ENCODE results near the gene KCNH2. TPM values are rescaled to one million over a fixed set of nuclear protein-coding genes. Genes with fewer than 3 reads are reported as not detected.

Gene KCNH2
- polyA plus RNA-seq, 3 donors: not detected

GRCh38 chr7:150895809-150896208 is 82.3 kb downstream of the KCNH2 start:
- Histone ChIP-seq H3K27ac (ENCODE audit: low read depth in 1 of 2, low read length in 2 of 2) (no peak overlapping the region), H3K36me3 (replicated peaks in 1 of 2; ENCODE audit: control insufficient read depth in 1 of 2, insufficient read depth in 2 of 2, low read length in 2 of 2) (no peaks in the 10 kb centered on the region), H3K9ac (ENCODE audit: insufficient read depth, low read length, poor library complexity, severe bottlenecking) (no peak overlapping the region), H3K9me3 (replicated peaks in 1 of 2; ENCODE audit: control insufficient read depth in 1 of 2, insufficient read depth in 1 of 2, low read length in 2 of 2) (peaks cover 0 to 6% of the 10 kb centered on the region in 2 donors), H3K4me3 (replicated peaks in 1 of 3; ENCODE audit: low read depth in 2 of 3, low read length in 3 of 3) (no peak overlapping the region), H3K79me2 (ENCODE audit: insufficient read depth, low read length) (no peaks in the 10 kb centered on the region), H4K20me1 (ENCODE audit: insufficient read depth, low read length) (no peaks in the 10 kb centered on the region), H2AFZ (ENCODE audit: insufficient read depth, low read depth, low read length, poor library complexity, severe bottlenecking) (no peak overlapping the region), H3K4me1 (ENCODE audit: control insufficient read depth in 1 of 2, insufficient read depth in 2 of 2, low read length in 2 of 2) (no peaks in the 10 kb centered on the region), H3K27me3 (ENCODE audit: control insufficient read depth in 2 of 2, insufficient read depth in 2 of 2, low read length in 2 of 2) (peaks cover 0 to 22% of the 10 kb centered on the region in 2 donors), H3K4me2 (replicated peaks; ENCODE audit: extremely low read depth, low read length, poor library complexity, severe bottlenecking) (no peak overlapping the region)
- Mint-ChIP-seq H3K36me3 (no peaks in the 10 kb centered on the region), H3K4me1 (peaks cover 6% of the 10 kb centered on the region), H3K27me3 (ENCODE audit: low read depth in 3 of 3) (peaks cover 26 to 56% (median 34%) of the 10 kb centered on the region in 3 donors), H3K4me3 (no peak overlapping the region), H3K27ac (no peak overlapping the region), H3K9me3 (peaks cover 5 to 13% (median 8%) of the 10 kb centered on the region in 7 donors)
- intact Hi-C loops (cut with micrococcal nuclease): loop anchor here in 1 of 2 donors (10.0 kb wide), 1 partner anchor 219 kb away; no protein-coding TSS in a partner anchor
- 86% methylated on average over 2 of the region's 2 CpGs for WGBS (ENCODE audit: insufficient coverage)
- no peak for TF ChIP-seq CTCF (IDR thresholded peaks at IDR 0.05)
- DNase-seq: no peak

Other genes starting within 250 kb of the KCNH2 start
- 10 to 100 TPM; 13.4 to 17.1 (median 14.4) TPM for gene GIMAP5, start 240.9 kb downstream of the KCNH2 start, polyA plus RNA-seq
- gene TMEM176B, start 178.0 kb downstream of the KCNH2 start, polyA plus RNA-seq: 1,000 to 10,000 TPM in 1 of 3 donors, 100 to 1,000 TPM in 1, 10 to 100 TPM in 1; 30.6 to 1,279 (median 415) TPM
- gene TMEM176A, start 177.6 kb downstream of the KCNH2 start, polyA plus RNA-seq: 100 to 1,000 TPM in 2 of 3 donors, 10 to 100 TPM in 1; 14.1 to 285 (median 129) TPM
- under 1 TPM in 2 of 3 donors, not detected in 1; 0.16 to 0.31 TPM for gene AOC1, start 125.8 kb downstream of the KCNH2 start, polyA plus RNA-seq
- gene NOS3, start 12.7 kb upstream of the KCNH2 start, polyA plus RNA-seq: under 1 TPM; 0.26 to 0.72 (median 0.39) TPM
- under 1 TPM in 2 of 3 donors, not detected in 1; 0.21 to 0.30 TPM for gene ATG9B, start 46.2 kb upstream of the KCNH2 start, polyA plus RNA-seq
- gene ABCB8, start 50.1 kb upstream of the KCNH2 start, polyA plus RNA-seq: 10 to 100 TPM in 1 of 3 donors, 1 to 10 TPM in 2; 9.3 to 19.9 (median 9.5) TPM
- gene ASIC3, start 70.2 kb upstream of the KCNH2 start, polyA plus RNA-seq: 1 to 10 TPM in 1 of 3 donors, not detected in 2; 2.0 TPM
- 10 to 100 TPM; 14.9 to 31.2 (median 24.9) TPM for gene CDK5, start 79.6 kb upstream of the KCNH2 start, polyA plus RNA-seq
- 100 to 1,000 TPM in 1 of 3 donors, 10 to 100 TPM in 2; 21.6 to 132 (median 23.8) TPM for gene SLC4A2, start 81.3 kb upstream of the KCNH2 start, polyA plus RNA-seq
- 100 to 1,000 TPM in 1 of 3 donors, 10 to 100 TPM in 2; 34.7 to 110 (median 38.6) TPM for gene FASTK, start 102.5 kb upstream of the KCNH2 start, polyA plus RNA-seq
- gene TMUB1, start 105.2 kb upstream of the KCNH2 start, polyA plus RNA-seq: 10 to 100 TPM; 17.4 to 28.2 (median 19.8) TPM
- 100 to 1,000 TPM in 1 of 3 donors, 1 to 10 TPM in 2; 6.4 to 133 (median 6.8) TPM for gene AGAP3, start 108.2 kb upstream of the KCNH2 start, polyA plus RNA-seq
- gene GBX1, start 189.4 kb upstream of the KCNH2 start, polyA plus RNA-seq: not detected
- not detected for gene ASB10, start 208.9 kb upstream of the KCNH2 start, polyA plus RNA-seq
- not detected for gene H2BK1, start 232.2 kb upstream of the KCNH2 start, polyA plus RNA-seq
- gene ABCF2, start 248.9 kb upstream of the KCNH2 start, polyA plus RNA-seq: 10 to 100 TPM; 18.0 to 22.0 (median 21.1) TPM